ENCODE results near the gene ANKS1A.

- TF ChIP-seq POLR2A (IDR thresholded peaks at IDR 0.05), result no peak
- peak; percentile 77 to 96 (median 88) for TF ChIP-seq CTCF (IDR thresholded peaks at IDR 0.05)
Observed at GRCh38 chr6:34986845-34987246, 97.8 kb downstream of the ANKS1A start.
